Duodenal mucosa (tissue), 2 donors: ENCODE results near the gene PTH2.

Experiments
- H3K27ac ChIP-seq: one replicate; pipeline ENCODE4 v1.7.0; 2013; ENCODE audit warnings: low read depth, low read length
- H3K27me3 ChIP-seq, 2 donors: one replicate each; pipeline ENCODE4 v1.7.0; 2013; ENCODE audit warnings: low read length in 2 of 2, control low read depth in 1 of 2; ENCODE audit not compliant: insufficient read depth in 2 of 2, control insufficient read depth in 1 of 2
- H3K36me3 ChIP-seq, 2 donors: one replicate each; pipeline ENCODE4 v1.7.0; 2013; ENCODE audit warnings: low read length in 2 of 2, control low read depth in 1 of 2; ENCODE audit not compliant: insufficient read depth in 2 of 2, control insufficient read depth in 1 of 2
- H3K4me1 ChIP-seq, 2 donors: one replicate each; pipeline ENCODE4 v1.7.0; 2013; ENCODE audit warnings: low read length in 2 of 2, control low read depth in 1 of 2; ENCODE audit not compliant: insufficient read depth in 2 of 2, control insufficient read depth in 1 of 2
- H3K4me3 ChIP-seq, 2 donors: one replicate each; pipeline ENCODE4 v1.7.0; 2013; ENCODE audit warnings: low read length in 2 of 2, low read depth in 1 of 2
- H3K9ac ChIP-seq, 2 donors: one replicate each; pipeline ENCODE4 v1.7.0; 2013; ENCODE audit warnings: low read length in 2 of 2, low read depth in 1 of 2
- H3K9me3 ChIP-seq, 2 donors: one replicate each; pipeline ENCODE4 v1.7.0; 2013; ENCODE audit warnings: low read length in 2 of 2, control low read depth in 1 of 2; ENCODE audit not compliant: control insufficient read depth in 1 of 2

PTH2 gene

GRCh38 chr19:49440439-49441209, 17.4 kb upstream of the PTH2 start:
- Histone ChIP-seq H3K4me1 (peaks cover 0 to 5% of the 10 kb centered on the region in 2 donors), H3K36me3 (no peaks in the 10 kb centered on the region), H3K27me3 (peaks cover 45 to 61% of the 10 kb centered on the region in 2 donors), H3K9me3 (no peaks in the 10 kb centered on the region), H3K4me3 (no peak overlapping the region), H3K9ac (no peak overlapping the region), H3K27ac (no peak overlapping the region)

- Histone ChIP-seq H3K9ac (no peak overlapping the region), H3K9me3 (no peaks in the 10 kb centered on the region), H3K4me3 (no peak overlapping the region), H3K4me1 (peaks cover 0 to 5% of the 10 kb centered on the region in 2 donors), H3K27me3 (peaks cover 53 to 68% of the 10 kb centered on the region in 2 donors), H3K36me3 (no peaks in the 10 kb centered on the region), H3K27ac (no peak overlapping the region)
These were observed 16.6 kb upstream of the PTH2 start for GRCh38 chr19:49439836-49440235.

- Histone ChIP-seq H3K27ac (no peak overlapping the region), H3K9me3 (no peaks in the 10 kb centered on the region), H3K9ac (no peak overlapping the region), H3K36me3 (no peaks in the 10 kb centered on the region), H3K4me3 (no peak overlapping the region), H3K4me1 (peaks cover 0 to 5% of the 10 kb centered on the region in 2 donors), H3K27me3 (peaks cover 65 to 79% of the 10 kb centered on the region in 2 donors)
These were observed 15.0 kb upstream of the PTH2 start for GRCh38 chr19:49438261-49438660.

DNA sequence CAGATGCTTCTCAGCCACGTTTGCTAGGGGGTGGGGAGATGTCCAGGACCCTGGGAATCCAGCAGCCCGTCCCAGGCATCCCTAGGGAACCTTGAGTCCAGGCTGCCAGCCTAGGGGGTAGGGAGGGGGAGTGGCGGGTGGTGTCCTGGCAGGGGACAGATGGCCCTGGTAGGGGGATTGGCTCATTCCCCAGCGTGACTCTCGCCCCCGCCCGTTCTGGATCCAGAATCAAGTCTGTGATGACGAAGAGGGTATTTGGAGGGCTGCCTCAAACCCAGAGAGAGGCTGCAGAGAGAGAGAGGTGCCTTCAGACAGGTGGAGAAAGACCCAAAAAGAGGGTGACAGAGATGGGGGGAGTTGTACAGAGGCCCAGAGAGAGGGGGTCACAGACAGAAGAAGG, 14.0 kb upstream of the PTH2 start:
- Histone ChIP-seq H3K4me3 (no peak overlapping the region), H3K9ac (no peak overlapping the region), H3K36me3 (no peaks in the 10 kb centered on the region), H3K27me3 (peaks cover 76 to 86% of the 10 kb centered on the region in 2 donors), H3K9me3 (no peaks in the 10 kb centered on the region), H3K27ac (no peak overlapping the region), H3K4me1 (peaks cover 0 to 2% of the 10 kb centered on the region in 2 donors)

DNA sequence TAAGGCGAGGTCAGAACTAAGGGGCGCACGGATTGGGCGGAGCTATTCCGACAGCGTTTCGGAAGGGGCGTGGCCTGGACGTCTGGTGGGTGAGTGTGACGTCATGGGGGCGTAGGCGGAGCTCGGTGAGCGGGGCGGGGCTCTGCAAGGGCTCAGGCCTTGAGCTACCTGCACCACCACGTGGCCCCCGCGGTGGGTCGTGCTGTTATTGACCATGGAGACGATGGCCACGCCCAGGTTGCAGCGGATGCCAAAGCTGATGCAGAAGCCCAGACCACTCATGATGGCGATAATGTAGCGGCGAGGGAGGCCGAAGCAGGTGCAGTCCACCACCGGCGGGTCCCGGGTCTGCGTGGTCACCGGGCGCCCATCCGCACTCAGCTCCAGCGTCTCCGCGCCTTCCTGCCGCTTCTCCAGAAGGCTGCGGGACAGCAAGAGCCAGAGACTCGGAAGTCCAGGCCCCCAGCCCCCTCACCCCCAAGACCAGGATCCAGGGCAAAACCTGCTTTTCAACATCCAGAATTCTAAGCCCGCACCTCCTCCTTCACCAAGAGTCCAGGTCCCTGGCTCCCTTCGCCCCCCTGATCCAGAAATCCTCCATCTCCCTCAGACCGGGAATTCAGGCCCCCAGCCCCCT, 13.3 kb upstream of the PTH2 start:
- H3K4me3 ChIP-seq = no peak overlapping the region
- H3K27me3 ChIP-seq = peaks cover 82 to 85% of the 10 kb centered on the region in 2 donors

DNA sequence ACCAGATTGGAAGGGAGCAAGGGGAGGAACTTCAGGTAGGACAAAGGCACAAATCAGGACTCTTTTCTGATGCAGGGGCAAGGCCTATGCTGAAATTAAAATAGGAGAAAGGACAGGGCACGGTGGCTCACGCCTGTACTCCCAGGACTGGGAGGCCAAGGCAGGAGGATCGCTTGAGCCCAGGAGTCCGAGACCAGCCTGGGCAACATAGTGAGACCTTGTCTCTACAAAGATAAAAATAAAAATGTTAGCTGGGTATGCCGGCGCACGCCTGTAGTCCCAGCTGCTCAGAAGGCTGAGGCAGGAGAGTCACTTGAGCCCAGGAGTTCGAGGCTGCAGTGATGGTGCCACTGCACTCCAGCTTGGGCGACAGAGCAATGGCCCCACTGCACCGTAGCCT, 12.4 kb upstream of the PTH2 start:
- no peaks in the 10 kb centered on the region for H3K4me1 ChIP-seq
- peaks cover 86 to 88% of the 10 kb centered on the region in 2 donors for H3K27me3 ChIP-seq
- no peak overlapping the region for H3K9ac ChIP-seq
- H3K9me3 ChIP-seq = no peaks in the 10 kb centered on the region
- no peak overlapping the region for H3K27ac ChIP-seq
- no peak overlapping the region for H3K4me3 ChIP-seq
- no peaks in the 10 kb centered on the region for H3K36me3 ChIP-seq

More for the DNA sequence above, 13.3 kb upstream of the PTH2 start:
- H3K9me3 ChIP-seq = no peaks in the 10 kb centered on the region
- H3K9ac ChIP-seq = no peak overlapping the region
- no peaks in the 10 kb centered on the region for H3K4me1 ChIP-seq
- no peak overlapping the region for H3K27ac ChIP-seq
- no peaks in the 10 kb centered on the region for H3K36me3 ChIP-seq

DNA sequence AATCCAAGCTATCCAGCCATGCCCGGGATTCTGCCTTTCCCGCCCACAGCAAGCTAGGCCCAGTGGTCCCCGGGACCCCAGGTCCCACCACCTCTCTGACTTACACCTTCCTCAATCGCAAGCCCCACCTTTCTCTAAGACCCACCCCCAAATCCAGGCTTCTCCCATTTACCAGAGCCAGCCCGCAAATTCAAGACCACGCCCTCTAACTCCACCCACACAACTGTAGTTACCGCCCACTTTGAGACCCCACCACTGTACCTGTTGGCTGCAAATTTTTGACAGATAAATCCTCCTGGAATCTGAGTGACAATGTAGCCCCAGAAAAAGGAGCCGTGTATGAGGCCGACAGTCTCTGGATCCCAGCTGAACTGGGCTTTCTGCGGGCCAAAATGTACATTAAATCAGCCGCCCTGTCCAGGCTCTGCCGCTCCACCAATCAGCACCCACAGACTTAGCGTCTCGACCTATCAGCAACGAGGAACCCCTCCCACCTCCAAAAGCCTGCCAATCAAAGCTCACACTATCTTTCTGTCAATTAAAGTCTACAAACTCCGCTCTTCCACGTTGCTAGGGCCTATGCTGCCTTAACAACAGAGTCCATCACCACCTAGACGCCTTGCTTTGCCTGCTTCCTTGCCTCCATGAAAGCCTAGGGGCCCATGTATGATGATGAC, 11.8 kb upstream of the PTH2 start:
- H3K4me1 ChIP-seq = no peaks in the 10 kb centered on the region
- H3K27me3 ChIP-seq = peaks cover 85 to 88% of the 10 kb centered on the region in 2 donors
- no peak overlapping the region for H3K27ac ChIP-seq
- H3K4me3 ChIP-seq = no peak overlapping the region
- no peaks in the 10 kb centered on the region for H3K36me3 ChIP-seq
- no peaks in the 10 kb centered on the region for H3K9me3 ChIP-seq
- H3K9ac ChIP-seq = no peak overlapping the region

GRCh38 chr19:49433240-49433901, 10.1 kb upstream of the PTH2 start:
- H3K9me3 ChIP-seq = no peaks in the 10 kb centered on the region
- peaks cover 84 to 88% of the 10 kb centered on the region in 2 donors for H3K27me3 ChIP-seq
- no peak overlapping the region for H3K9ac ChIP-seq
- H3K27ac ChIP-seq = no peak overlapping the region
- no peak overlapping the region for H3K4me3 ChIP-seq
- no peaks in the 10 kb centered on the region for H3K36me3 ChIP-seq
- no peaks in the 10 kb centered on the region for H3K4me1 ChIP-seq

- H3K27me3 ChIP-seq = peaks cover 82 to 91% of the 10 kb centered on the region in 2 donors
- no peak overlapping the region for H3K27ac ChIP-seq
- H3K9ac ChIP-seq = no peak overlapping the region
- no peaks in the 10 kb centered on the region for H3K36me3 ChIP-seq
- H3K9me3 ChIP-seq = no peaks in the 10 kb centered on the region
- H3K4me3 ChIP-seq = no peak overlapping the region
- peaks cover 0 to 4% of the 10 kb centered on the region in 2 donors for H3K4me1 ChIP-seq
These were observed 9.2 kb upstream of the PTH2 start for GRCh38 chr19:49432141-49433073.
